SK-N-SH (cell line): ENCODE data around the gene PFKP. TPM values are rescaled to one million over a fixed set of nuclear protein-coding genes. Genes with fewer than 3 reads are reported as not detected.

Experiments used
- CTCF ChIA-PET: fragments of 300-600, 350-600 bp; formaldehyde crosslinking; extraction: SDS; loops from one replicate; lab custom pipeline; 2021; lab: Yijun Ruan, JAX
- POLR2A ChIA-PET: fragments of 350-600 bp; sonication (Branson Sonifier 250); formaldehyde crosslinking; extraction: SDS; loops from one replicate; lab custom pipeline; 2020; ENCODE audit warnings: antibody characterized with exemption, inconsistent platforms; lab: Yijun Ruan, JAX
- DNase-seq: peaks from one replicate; pipeline ENCODE4 v3.0.0; 2012
- H2AFZ ChIP-seq: fragments of 200-600 bp; sonication (generic); 2 replicates; pipeline ENCODE4 v1.8.1; 2016; ENCODE audit warnings: antibody characterized with exemption, mild to moderate bottlenecking, low read depth
- H3F3A ChIP-seq: fragments of 200-600 bp; sonication (generic); replicated peaks from 2 replicates; pipeline ENCODE3; 2016; ENCODE audit warnings: antibody characterized with exemption, mild to moderate bottlenecking; ENCODE audit not compliant: insufficient read depth
- H3K27ac ChIP-seq, 2 experiments: fragments of 200-500 bp in 1 of 2; fragments of 200-600 bp in 1 of 2; sonication (Bioruptor generic) in 1 of 2; sonication (generic), shearing (Covaris generic) in 1 of 2; 2 replicates each; pipeline versions ENCODE4 v1.5.1 to v1.6.1; 2014 to 2016; ENCODE audit warnings: low read depth in 2 of 2, inconsistent platforms in 1 of 2, low read length in 1 of 2, mild to moderate bottlenecking in 1 of 2, mixed read lengths in 1 of 2
- H3K27me3 ChIP-seq: fragments of 200-600 bp; sonication (generic), shearing (Covaris generic); 2 replicates; pipeline ENCODE4 v1.6.1; 2016; ENCODE audit warnings: mixed run types; ENCODE audit not compliant: insufficient read depth
- H3K36me3 ChIP-seq, 2 experiments: fragments of 200-500 bp in 1 of 2; fragments of 200-600 bp in 1 of 2; sonication (Bioruptor generic) in 1 of 2; sonication (generic) in 1 of 2; replicated peaks in 1 of 2; 2 replicates each; pipeline versions ENCODE3 to v1.5.1; 2014 to 2016; ENCODE audit warnings: low read length in 1 of 2, mild to moderate bottlenecking in 1 of 2; ENCODE audit not compliant: insufficient read depth in 2 of 2, control insufficient read depth in 1 of 2
- H3K4me1 ChIP-seq, 2 experiments: fragments of 200-500 bp in 1 of 2; fragments of 200-600 bp in 1 of 2; sonication (Bioruptor generic) in 1 of 2; sonication (generic), shearing (Covaris generic) in 1 of 2; 2 replicates each; pipeline versions ENCODE4 v1.5.1 to v1.6.1; 2014 to 2016; ENCODE audit warnings: low read depth in 1 of 2, low read length in 1 of 2, mixed run types in 1 of 2; ENCODE audit not compliant: insufficient read depth in 2 of 2, control insufficient read depth in 1 of 2
- H3K4me2 ChIP-seq: fragments of 200-600 bp; sonication (generic), shearing (Covaris generic); 2 replicates; pipeline ENCODE4 v1.6.1; 2017; ENCODE audit warnings: mixed run types
- H3K4me3 ChIP-seq, 2 experiments: fragments of 200-500 bp in 1 of 2; fragments of 200-600 bp in 1 of 2; sonication (Bioruptor generic) in 1 of 2; sonication (generic), shearing (Covaris generic) in 1 of 2; 2 replicates each; pipeline versions ENCODE4 v1.5.1 to v1.8.1; 2014 to 2016; ENCODE audit warnings: low read depth in 2 of 2, inconsistent platforms in 1 of 2, low read length in 1 of 2, mild to moderate bottlenecking in 1 of 2, mixed read lengths in 1 of 2, moderate library complexity in 1 of 2
- H3K79me2 ChIP-seq: fragments of 200-600 bp; sonication (generic); 2 replicates; pipeline ENCODE4 v1.8.1; 2017; ENCODE audit warnings: mild to moderate bottlenecking; ENCODE audit not compliant: insufficient read depth
- H3K9ac ChIP-seq: fragments of 200-600 bp; sonication (generic); 2 replicates; pipeline ENCODE4 v1.6.1; 2017; ENCODE audit warnings: mixed run types
- H3K9me2 ChIP-seq: fragments of 200-600 bp; sonication (generic); 2 replicates; pipeline ENCODE4 v1.6.1; 2017; ENCODE audit warnings: mixed run types
- H3K9me3 ChIP-seq: fragments of 200-600 bp; sonication (generic); 2 replicates; pipeline ENCODE4 v1.6.1; 2017; ENCODE audit warnings: mixed run types, mild to moderate bottlenecking, moderate library complexity
- H4K20me1 ChIP-seq: fragments of 200-600 bp; sonication (generic); 2 replicates; pipeline ENCODE4 v1.6.1; 2017; ENCODE audit warnings: mild to moderate bottlenecking, mixed run types; ENCODE audit not compliant: insufficient read depth
- EP300 ChIP-seq, 2 experiments: IDR thresholded peaks; 2 replicates each; pipeline versions ENCODE4 v1.4.0 to v1.6.1; 2012; ENCODE audit warnings: borderline replicate concordance in 1 of 2, low read depth in 1 of 2, low read length in 1 of 2
- EZH2phosphoT487 ChIP-seq: fragments of 200-600 bp; sonication (generic); IDR thresholded peaks from 2 replicates; pipeline ENCODE4 v1.6.1; 2017; ENCODE audit warnings: low read depth, mixed run types, mild to moderate bottlenecking, antibody characterized with exemption, moderate library complexity, borderline replicate concordance
- FOSL2 ChIP-seq: IDR thresholded peaks from 2 replicates; pipeline ENCODE4 v1.4.0; 2012; ENCODE audit warnings: low read depth, mild to moderate bottlenecking, moderate library complexity, borderline replicate concordance
- GABPA ChIP-seq: IDR thresholded peaks from 2 replicates; pipeline ENCODE4 v1.4.0; 2012; ENCODE audit warnings: low read depth, mild to moderate bottlenecking
- MEF2A ChIP-seq: IDR thresholded peaks from 2 replicates; pipeline ENCODE4 v1.4.0; 2012; ENCODE audit warnings: low read depth, borderline replicate concordance
- RAD21 ChIP-seq: IDR thresholded peaks from 2 replicates; pipeline ENCODE4 v1.6.1; 2012; ENCODE audit warnings: mild to moderate bottlenecking, low read length
- SMC3 ChIP-seq: IDR thresholded peaks from 2 replicates; pipeline ENCODE4 v1.6.1; 2012; ENCODE audit warnings: low read depth, low read length, improper control_type of control experiment
- USF1 ChIP-seq: IDR thresholded peaks from 2 replicates; pipeline ENCODE4 v1.4.0; 2012; ENCODE audit warnings: low read depth, borderline replicate concordance
- USF2 ChIP-seq: fragments of 150-350 bp; IDR thresholded peaks from 2 replicates; pipeline ENCODE4 v1.6.1; 2017; ENCODE audit warnings: antibody characterized with exemption, low read length, low read depth, borderline replicate concordance
- YY1 ChIP-seq: IDR thresholded peaks from 2 replicates; pipeline ENCODE4 v1.4.0; 2012; ENCODE audit warnings: low read depth, mild to moderate bottlenecking
- WGBS: methylation state at CpG from one replicate; pipeline ENCODE4 v1.1.6; 2017; ENCODE audit warnings: low lambda C conversion rate; 5-methylcytosine and 5-hydroxymethylcytosine counted together
- polyA plus RNA-seq, 3 experiments: library from polyadenylated mRNA; depleted of rRNA; stranded (reverse); fragments of >200 nt; gene quantifications; 2 replicates each; pipeline ENCODE4 v1.2.3, GENCODE V29; 2012

The PFKP gene
- polyA plus RNA-seq, 1 of the 3 experiments (the other 2 are of a cell fraction) = 175 TPM

DNA sequence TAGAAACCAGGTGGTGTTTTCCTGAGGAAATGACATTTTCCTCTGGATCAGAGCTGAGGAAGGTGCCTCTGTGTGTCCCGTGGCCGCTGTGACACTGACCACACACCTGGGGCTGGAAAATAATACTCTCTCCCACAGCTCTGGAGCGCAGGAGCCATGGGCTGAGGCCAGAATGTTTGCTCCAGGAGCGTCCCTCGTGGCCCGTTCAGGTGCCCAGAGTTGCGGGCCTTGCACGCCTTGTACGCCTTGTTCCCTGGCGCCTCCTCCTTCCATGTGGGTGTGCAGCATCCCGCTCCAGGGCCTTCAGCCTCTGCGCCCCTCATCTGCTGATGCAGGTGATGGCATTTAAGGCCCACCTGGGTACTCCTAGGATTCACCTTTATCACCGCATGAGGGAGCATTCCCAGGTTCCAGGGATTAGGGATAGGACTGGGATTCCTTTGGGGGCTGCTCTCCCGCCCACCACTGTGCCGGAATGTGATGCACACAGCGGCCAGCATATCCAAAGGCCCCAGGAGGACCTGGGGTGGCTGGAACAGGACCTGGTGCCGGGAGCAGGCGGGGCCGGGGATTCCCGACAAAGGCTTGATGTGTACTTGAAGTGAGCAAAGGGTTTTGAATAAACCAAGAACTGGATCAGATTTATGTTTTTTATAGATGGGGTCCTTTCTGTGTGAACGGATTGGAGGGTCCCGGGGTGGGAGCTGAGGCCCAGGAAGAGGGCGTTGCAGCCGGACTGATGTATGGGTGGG, 61.2 kb downstream of the PFKP start (continued):
- TF ChIP-seq USF2 (no peak), EP300 (IDR thresholded peaks at IDR 0.05; ENCODE audit: borderline replicate concordance in 1 of 2, low read depth in 1 of 2, low read length in 1 of 2) (no peak), USF1 (no peak), SMC3 (no peak), RAD21 (no peak)

- Histone ChIP-seq H3K36me3 (peaks cover 57 to 78% of the 10 kb centered on the region in 2 experiments), H3K4me1 (no peaks in the 10 kb centered on the region; a peak in 1 of 4 replicates), H3K27me3 (no peaks in the 10 kb centered on the region), H4K20me1 (no peaks in the 10 kb centered on the region), H3K4me3 (no peak overlapping the region), H3K79me2 (peaks cover 10% of the 10 kb centered on the region; the same call in 1 of the 2 replicates), H3F3A (peaks cover 26% of the 10 kb centered on the region), H2AFZ (no peak overlapping the region), H3K9me3 (no peaks in the 10 kb centered on the region)
- ChIA-PET POLR2A (no interaction called here), CTCF (interaction anchor here (0.8 kb wide), 1 partner anchor 10 kb away, joined by 3 read pairs; no protein-coding TSS in a partner anchor)
- DNase-seq = no peak
- TF ChIP-seq EZH2phosphoT487 (no peak), USF1 (no peak), FOSL2 (no peak), EP300 (IDR thresholded peaks at IDR 0.05; ENCODE audit: borderline replicate concordance in 1 of 2, low read depth in 1 of 2, low read length in 1 of 2) (no peak), GABPA (no peak)
- TF ChIP-seq, all 33 proteins: peak for 0
- Histone ChIP-seq H3K27ac (no peak overlapping the region), H3K9me2 (no peaks in the 10 kb centered on the region), H3K4me2 (no peak overlapping the region), H3K9ac (no peak overlapping the region)
- WGBS = 94% methylated on average over 18 of the region's 40 CpGs
These were observed 62.4 kb downstream of the PFKP start for GRCh38 chr10:3129581-3130340.

DNA sequence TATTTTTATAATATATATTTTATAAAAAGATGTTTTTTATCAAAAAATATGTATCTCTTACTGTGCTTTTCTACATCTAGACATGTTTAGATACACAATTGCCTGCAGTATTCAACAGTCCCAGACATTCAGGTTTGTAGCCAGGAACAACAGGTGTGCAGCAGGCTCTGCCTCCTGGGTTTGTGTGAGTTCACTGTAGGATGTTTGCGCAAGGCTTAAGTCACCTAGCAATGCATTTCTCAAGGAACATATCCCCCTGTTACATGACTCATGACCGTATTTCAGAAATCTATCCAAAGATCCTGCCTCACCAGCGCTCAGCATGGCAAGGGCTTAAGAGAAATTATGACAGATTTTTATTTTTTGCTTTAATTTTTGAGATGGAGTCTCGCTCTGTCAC, 63.8 kb downstream of the PFKP start:
- H3K4me1 ChIP-seq = no peaks in the 10 kb centered on the region; a peak in 1 of 4 replicates
- no peaks in the 10 kb centered on the region for H4K20me1 ChIP-seq
- no peaks in the 10 kb centered on the region for H3K9me2 ChIP-seq
- peaks cover 63 to 77% of the 10 kb centered on the region in 2 experiments for H3K36me3 ChIP-seq
- no peak overlapping the region for H2AFZ ChIP-seq
- peaks cover 29% of the 10 kb centered on the region for H3F3A ChIP-seq
- no peaks in the 10 kb centered on the region for H3K9me3 ChIP-seq
- H3K27ac ChIP-seq = no peak overlapping the region
- no peak overlapping the region for H3K4me3 ChIP-seq
- POLR2A ChIA-PET = no interaction called here
- DNase-seq = no peak
- CTCF ChIA-PET = no interaction called here
- H3K79me2 ChIP-seq = peaks cover 4% of the 10 kb centered on the region; the same call in 1 of the 2 replicates
- TF ChIP-seq MEF2A (no peak), YY1 (no peak), SMC3 (no peak)
- H3K9ac ChIP-seq = no peak overlapping the region
- WGBS = 92% methylated on average over 4 of the region's 4 CpGs
- no peaks in the 10 kb centered on the region for H3K27me3 ChIP-seq
- no peak overlapping the region for H3K4me2 ChIP-seq
